22Rv1 (cell line): ENCODE data around the gene NOSIP.
A peak's percentile ranks its signal among the peaks of the same experiment; 100 is the strongest.

Experiments
- H3K27ac ChIP-seq: fragments of 450-650 bp; 2 replicates; pipeline ENCODE4 v1.5.1; 2017
- ZFX ChIP-seq: fragments of 450-650 bp; IDR thresholded peaks from 2 replicates; pipeline ENCODE4 v1.6.1; 2017; ENCODE audit warnings: antibody characterized with exemption, borderline replicate concordance
- TF ChIP-seq, protein P1 (sequence below): fragments of 450-650 bp; IDR thresholded peaks from 2 replicates; pipeline ENCODE4 v1.5.1; 2017; ENCODE audit warnings: mild to moderate bottlenecking

NOSIP gene

DNA sequence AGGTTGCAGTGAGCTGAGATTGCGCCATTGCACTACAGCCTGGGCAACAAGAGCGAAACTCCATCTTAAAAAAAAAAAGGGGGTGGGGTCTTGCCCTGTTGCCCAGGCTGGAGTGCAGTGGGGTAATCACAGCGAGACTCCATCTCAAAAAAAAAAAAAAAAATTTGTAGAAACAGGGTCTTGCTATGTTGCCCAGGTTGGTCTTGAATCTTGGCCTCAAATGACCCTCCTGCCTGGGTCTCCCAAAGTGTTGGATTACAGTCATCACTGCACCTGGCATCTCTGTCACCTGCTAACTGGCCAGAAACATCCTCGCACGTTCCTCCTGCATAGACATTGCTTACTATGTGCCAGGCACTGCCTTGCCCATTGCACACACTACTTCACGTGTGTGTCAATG, 38.4 kb downstream of the NOSIP start:
- TF ChIP-seq, protein P1, sequence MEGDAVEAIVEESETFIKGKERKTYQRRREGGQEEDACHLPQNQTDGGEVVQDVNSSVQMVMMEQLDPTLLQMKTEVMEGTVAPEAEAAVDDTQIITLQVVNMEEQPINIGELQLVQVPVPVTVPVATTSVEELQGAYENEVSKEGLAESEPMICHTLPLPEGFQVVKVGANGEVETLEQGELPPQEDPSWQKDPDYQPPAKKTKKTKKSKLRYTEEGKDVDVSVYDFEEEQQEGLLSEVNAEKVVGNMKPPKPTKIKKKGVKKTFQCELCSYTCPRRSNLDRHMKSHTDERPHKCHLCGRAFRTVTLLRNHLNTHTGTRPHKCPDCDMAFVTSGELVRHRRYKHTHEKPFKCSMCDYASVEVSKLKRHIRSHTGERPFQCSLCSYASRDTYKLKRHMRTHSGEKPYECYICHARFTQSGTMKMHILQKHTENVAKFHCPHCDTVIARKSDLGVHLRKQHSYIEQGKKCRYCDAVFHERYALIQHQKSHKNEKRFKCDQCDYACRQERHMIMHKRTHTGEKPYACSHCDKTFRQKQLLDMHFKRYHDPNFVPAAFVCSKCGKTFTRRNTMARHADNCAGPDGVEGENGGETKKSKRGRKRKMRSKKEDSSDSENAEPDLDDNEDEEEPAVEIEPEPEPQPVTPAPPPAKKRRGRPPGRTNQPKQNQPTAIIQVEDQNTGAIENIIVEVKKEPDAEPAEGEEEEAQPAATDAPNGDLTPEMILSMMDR: no peak
- TF ChIP-seq ZFX: no peak
- H3K27ac ChIP-seq: no peak overlapping the region

GRCh38 chr19:49539192-49539952, 41.0 kb downstream of the NOSIP start:
- TF ChIP-seq ZFX: no peak
- TF ChIP-seq, protein P1: no peak
- H3K27ac ChIP-seq: no peak overlapping the region

- TF ChIP-seq ZFX: no peak
- TF ChIP-seq, protein P1: no peak
These were observed 41.7 kb downstream of the NOSIP start for GRCh38 chr19:49538643-49539042.

DNA sequence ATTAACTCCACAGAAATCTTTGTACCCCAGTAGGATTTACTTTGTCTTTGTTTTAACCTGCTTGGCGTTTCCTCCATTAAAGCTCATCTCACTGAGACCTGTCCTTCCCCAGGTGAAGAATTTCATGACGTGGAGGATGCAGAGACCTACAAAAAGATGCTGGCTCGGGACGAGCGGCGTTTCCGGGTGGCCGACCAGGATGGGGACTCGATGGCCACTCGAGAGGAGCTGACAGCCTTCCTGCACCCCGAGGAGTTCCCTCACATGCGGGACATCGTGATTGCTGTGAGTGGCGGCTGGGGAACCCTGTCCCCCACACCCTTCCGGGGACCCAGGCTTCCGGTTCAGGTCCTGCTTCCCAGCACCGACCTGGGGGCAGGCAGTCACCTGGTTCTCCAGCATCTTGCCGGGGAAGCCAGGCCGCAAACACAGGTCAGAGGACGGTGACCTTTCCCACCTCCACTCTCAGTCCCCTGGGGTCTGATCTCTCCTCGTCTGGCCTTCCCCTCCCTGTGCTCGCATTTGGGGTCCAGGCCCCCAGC, 43.4 kb downstream of the NOSIP start:
- no peak overlapping the region for H3K27ac ChIP-seq
- TF ChIP-seq, protein P1: no peak
- TF ChIP-seq ZFX: no peak

More at GRCh38 chr19:49538643-49539042, 41.7 kb downstream of the NOSIP start:
- H3K27ac ChIP-seq: no peak overlapping the region

GRCh38 chr19:49534632-49535385, 45.5 kb downstream of the NOSIP start:
- TF ChIP-seq ZFX: no peak
- TF ChIP-seq, protein P1: no peak
- H3K27ac ChIP-seq: no peak overlapping the region

DNA sequence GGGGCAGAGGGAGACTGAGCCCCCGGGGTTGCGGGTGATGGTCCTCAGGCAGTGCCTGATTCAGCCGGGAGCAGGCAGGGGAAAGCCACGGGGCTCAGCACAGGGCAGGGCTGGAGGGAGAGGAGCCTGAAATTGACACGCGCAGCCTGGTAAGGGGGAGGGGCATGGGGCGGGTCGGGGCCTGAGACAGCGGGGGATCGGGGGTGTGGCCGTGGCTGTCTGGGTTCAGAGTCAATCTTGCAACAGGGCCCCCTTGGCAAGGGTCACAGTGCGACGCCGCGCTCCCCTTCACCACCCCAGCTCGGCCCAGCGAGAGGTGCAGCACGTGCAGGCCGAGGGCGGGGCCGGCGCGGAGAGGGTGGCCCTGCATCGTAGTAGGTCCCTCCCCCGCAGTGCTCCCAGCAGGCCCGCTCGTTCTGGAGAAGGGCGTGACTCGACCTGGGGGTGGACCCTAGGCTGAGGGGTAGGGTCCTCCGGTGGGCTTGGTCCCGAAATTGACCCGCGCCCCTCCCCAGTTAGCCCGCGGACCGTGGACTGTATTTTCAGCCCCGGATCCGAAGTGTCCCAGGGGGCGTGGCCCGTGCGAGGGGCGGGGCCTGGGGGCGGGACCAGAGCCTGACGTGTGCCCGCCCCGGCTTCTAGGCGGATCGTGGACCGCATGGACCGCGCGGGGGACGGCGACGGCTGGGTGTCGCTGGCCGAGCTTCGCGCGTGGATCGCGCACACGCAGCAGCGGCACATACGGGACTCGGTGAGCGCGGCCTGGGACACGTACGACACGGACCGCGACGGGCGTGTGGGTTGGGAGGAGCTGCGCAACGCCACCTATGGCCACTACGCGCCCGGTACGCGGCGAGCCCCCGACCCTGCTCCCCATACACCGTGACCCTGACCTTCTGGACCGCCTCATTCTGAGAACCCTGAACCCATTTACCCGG, 46.5 kb downstream of the NOSIP start:
- TF ChIP-seq, protein P1: peak; percentile 48
- no peak for TF ChIP-seq ZFX
- no peak overlapping the region for H3K27ac ChIP-seq
